ENCODE results near the gene ADAMTS10. TPM values are rescaled to one million over a fixed set of nuclear protein-coding genes. Genes with fewer than 3 reads are reported as not detected.

ADAMTS10 gene
- total and polyA plus RNA-seq, 2 of the 13 experiments (the other 11 are each of a cell fraction or from before 2014, with no cell fraction given), result 0.49 to 1.7 TPM

DNA sequence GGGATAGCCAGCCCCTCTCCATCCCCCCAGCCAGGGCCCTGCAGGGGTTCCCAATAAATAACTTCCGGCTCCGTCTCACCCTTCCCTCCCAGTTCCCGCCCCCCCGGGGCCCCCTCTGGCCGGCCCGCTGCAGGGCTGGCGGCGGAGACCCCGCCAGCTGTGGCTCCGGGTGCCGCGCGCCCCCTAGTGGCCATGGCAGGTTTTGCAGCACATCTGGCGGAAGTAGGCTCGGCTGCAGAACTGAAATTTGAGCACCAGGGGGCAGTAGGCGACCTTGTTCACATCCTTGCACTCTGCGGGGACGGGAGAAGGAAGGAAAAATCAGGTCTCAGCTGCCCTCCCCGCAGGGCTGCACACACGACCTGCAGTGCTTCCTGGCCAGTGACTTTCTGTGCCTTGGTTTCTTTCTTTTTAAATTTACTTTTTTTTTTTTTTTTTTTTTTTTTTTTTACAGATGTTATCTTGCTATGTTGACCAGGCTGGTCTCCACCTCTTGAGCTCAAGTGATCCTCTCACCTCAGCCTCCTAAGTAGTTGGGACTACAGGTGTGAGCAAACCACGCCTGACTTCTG, 29.7 kb downstream of the ADAMTS10 start (continued):
- TF ChIP-seq RFXAP (CRISPR knock-in tag; IDR thresholded peaks at IDR 0.05; ENCODE audit: borderline replicate concordance), result no peak
- TF ChIP-seq ZNF274 (CRISPR knock-in tag; IDR thresholded peaks at IDR 0.05), result no peak
- no peak for TF ChIP-seq ZNF775 (CRISPR knock-in tag; IDR thresholded peaks at IDR 0.05; ENCODE audit: borderline replicate concordance)
- no peak for TF ChIP-seq KDM4B (CRISPR knock-in tag; IDR thresholded peaks at IDR 0.05)
- TF ChIP-seq, protein P1, sequence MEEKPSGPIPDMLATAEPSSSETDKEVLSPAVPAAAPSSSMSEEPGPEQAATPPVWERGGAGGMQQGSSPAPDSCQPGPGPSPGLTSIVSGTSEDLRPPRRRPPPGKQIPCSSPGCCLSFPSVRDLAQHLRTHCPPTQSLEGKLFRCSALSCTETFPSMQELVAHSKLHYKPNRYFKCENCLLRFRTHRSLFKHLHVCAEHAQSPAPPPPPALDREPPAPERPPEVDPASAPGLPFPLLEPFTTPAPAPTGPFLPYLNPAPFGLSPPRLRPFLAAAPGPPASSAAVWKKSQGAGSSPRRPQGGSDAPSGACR (CRISPR knock-in tag; IDR thresholded peaks at IDR 0.05), result no peak
- TF ChIP-seq, protein P2, sequence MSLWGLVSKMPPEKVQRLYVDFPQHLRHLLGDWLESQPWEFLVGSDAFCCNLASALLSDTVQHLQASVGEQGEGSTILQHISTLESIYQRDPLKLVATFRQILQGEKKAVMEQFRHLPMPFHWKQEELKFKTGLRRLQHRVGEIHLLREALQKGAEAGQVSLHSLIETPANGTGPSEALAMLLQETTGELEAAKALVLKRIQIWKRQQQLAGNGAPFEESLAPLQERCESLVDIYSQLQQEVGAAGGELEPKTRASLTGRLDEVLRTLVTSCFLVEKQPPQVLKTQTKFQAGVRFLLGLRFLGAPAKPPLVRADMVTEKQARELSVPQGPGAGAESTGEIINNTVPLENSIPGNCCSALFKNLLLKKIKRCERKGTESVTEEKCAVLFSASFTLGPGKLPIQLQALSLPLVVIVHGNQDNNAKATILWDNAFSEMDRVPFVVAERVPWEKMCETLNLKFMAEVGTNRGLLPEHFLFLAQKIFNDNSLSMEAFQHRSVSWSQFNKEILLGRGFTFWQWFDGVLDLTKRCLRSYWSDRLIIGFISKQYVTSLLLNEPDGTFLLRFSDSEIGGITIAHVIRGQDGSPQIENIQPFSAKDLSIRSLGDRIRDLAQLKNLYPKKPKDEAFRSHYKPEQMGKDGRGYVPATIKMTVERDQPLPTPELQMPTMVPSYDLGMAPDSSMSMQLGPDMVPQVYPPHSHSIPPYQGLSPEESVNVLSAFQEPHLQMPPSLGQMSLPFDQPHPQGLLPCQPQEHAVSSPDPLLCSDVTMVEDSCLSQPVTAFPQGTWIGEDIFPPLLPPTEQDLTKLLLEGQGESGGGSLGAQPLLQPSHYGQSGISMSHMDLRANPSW (CRISPR knock-in tag; IDR thresholded peaks at IDR 0.05; ENCODE audit: borderline replicate concordance), result no peak
- no peak for TF ChIP-seq SRSF4 (IDR thresholded peaks at IDR 0.05; ENCODE audit: low read depth, low read length, poor library complexity, severe bottlenecking)
- TF ChIP-seq, protein P3, sequence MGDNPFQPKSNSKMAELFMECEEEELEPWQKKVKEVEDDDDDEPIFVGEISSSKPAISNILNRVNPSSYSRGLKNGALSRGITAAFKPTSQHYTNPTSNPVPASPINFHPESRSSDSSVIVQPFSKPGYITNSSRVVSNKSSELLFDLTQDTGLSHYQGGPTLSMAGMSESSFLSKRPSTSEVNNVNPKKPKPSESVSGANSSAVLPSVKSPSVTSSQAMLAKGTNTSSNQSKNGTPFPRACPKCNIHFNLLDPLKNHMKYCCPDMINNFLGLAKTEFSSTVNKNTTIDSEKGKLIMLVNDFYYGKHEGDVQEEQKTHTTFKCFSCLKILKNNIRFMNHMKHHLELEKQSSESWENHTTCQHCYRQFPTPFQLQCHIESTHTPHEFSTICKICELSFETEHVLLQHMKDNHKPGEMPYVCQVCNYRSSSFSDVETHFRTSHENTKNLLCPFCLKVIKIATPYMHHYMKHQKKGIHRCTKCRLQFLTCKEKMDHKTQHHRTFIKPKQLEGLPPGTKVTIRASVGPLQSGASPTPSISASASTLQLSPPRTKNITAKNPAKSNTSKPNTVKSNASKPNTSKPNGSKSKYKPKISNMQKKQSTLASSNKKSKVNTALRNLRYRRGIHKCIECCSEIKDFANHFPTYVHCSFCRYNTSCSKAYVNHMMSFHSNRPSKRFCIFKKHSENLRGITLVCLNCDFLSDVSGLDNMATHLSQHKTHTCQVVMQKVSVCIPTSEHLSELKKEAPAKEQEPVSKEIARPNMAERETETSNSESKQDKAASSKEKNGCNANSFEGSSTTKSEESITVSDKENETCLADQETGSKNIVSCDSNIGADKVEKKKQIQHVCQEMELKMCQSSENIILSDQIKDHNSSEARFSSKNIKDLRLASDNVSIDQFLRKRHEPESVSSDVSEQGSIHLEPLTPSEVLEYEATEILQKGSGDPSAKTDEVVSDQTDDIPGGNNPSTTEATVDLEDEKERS (CRISPR knock-in tag; IDR thresholded peaks at IDR 0.05), result no peak
- no peak for TF ChIP-seq ZNF484 (CRISPR knock-in tag; IDR thresholded peaks at IDR 0.05; ENCODE audit: borderline replicate concordance, low read depth)
- no peak for TF ChIP-seq ZNF205 (CRISPR knock-in tag; IDR thresholded peaks at IDR 0.05)
- TF ChIP-seq KLF13 (CRISPR knock-in tag; IDR thresholded peaks at IDR 0.05), result no peak
- TF ChIP-seq RBAK (CRISPR knock-in tag; IDR thresholded peaks at IDR 0.05), result no peak
- no peak for TF ChIP-seq SMAD1 (CRISPR knock-in tag; IDR thresholded peaks at IDR 0.05; ENCODE audit: borderline replicate concordance, low read depth)
- TF ChIP-seq, protein P4, sequence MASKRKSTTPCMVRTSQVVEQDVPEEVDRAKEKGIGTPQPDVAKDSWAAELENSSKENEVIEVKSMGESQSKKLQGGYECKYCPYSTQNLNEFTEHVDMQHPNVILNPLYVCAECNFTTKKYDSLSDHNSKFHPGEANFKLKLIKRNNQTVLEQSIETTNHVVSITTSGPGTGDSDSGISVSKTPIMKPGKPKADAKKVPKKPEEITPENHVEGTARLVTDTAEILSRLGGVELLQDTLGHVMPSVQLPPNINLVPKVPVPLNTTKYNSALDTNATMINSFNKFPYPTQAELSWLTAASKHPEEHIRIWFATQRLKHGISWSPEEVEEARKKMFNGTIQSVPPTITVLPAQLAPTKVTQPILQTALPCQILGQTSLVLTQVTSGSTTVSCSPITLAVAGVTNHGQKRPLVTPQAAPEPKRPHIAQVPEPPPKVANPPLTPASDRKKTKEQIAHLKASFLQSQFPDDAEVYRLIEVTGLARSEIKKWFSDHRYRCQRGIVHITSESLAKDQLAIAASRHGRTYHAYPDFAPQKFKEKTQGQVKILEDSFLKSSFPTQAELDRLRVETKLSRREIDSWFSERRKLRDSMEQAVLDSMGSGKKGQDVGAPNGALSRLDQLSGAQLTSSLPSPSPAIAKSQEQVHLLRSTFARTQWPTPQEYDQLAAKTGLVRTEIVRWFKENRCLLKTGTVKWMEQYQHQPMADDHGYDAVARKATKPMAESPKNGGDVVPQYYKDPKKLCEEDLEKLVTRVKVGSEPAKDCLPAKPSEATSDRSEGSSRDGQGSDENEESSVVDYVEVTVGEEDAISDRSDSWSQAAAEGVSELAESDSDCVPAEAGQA (IDR thresholded peaks at IDR 0.05; ENCODE audit: low read depth), result no peak
- TF ChIP-seq, protein P4 (CRISPR knock-in tag; IDR thresholded peaks at IDR 0.05; ENCODE audit: borderline replicate concordance), result no peak
- TF ChIP-seq, protein P5, sequence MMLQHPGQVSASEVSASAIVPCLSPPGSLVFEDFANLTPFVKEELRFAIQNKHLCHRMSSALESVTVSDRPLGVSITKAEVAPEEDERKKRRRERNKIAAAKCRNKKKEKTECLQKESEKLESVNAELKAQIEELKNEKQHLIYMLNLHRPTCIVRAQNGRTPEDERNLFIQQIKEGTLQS (CRISPR knock-in tag; IDR thresholded peaks at IDR 0.05), result no peak
- no peak for TF ChIP-seq SMARCE1 (IDR thresholded peaks at IDR 0.05; ENCODE audit: borderline replicate concordance)

Data from HepG2 (cell line).